ENCODE measurements around the gene DRD3.

Gene DRD3

DNA sequence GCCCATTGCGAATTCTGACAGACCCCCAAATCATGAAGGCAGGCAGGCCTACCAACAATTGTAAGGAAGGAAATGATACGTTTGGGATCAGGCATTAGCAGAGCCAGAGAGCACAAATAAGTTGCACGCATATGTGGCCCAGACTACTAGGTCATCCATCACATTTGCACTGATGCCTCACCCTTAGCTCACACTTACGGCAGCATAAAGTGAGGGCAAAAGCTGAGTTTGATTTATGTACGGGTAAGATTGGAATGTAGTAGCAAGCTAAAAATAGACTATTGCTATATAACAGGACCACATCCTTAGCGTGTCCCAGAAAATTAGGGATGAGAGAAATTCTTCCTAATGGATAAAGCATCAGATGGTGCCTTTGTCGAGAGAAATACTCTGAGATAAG is 63.7 kb downstream of the DRD3 start:
- DNase-seq: no peak

DNA sequence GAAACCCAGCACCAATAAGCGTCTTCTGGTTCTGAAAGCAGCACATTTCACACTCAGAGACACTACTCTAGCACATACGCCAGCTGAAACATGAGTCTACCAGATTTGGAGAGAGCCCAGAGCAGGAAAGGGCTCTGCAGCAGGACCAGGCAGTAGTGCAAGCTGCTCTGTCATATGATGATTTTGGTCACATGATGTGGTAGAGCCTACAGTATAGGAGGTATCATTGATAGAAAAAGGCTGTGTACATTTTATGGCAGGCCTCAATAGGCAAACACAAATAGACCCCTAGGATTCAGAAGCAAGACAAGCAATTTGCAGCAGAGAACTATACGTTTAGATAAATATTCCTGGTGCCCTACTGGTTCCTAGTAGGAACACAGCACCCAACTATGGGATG is 64.1 kb downstream of the DRD3 start:
- DNase-seq: no peak

DNA sequence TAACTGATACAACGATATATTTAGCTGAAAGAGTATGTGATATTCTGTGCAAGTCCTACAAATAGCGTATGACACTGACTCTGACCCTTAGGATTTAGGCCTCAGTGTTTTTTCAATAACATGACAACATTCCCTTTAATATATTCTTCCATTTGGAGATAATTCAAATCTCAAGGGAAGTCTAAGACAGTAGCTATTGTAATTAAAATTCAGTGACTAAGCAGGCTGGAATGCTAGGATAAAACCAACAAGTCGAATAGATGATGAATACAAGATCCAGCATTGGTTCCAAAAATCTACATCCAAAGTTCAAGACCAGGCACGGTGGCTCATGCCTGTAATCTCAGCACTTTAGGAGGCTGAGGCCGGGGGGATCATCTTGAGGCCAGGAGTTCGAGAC is 66.2 kb downstream of the DRD3 start:
- no peak for DNase-seq

DNA sequence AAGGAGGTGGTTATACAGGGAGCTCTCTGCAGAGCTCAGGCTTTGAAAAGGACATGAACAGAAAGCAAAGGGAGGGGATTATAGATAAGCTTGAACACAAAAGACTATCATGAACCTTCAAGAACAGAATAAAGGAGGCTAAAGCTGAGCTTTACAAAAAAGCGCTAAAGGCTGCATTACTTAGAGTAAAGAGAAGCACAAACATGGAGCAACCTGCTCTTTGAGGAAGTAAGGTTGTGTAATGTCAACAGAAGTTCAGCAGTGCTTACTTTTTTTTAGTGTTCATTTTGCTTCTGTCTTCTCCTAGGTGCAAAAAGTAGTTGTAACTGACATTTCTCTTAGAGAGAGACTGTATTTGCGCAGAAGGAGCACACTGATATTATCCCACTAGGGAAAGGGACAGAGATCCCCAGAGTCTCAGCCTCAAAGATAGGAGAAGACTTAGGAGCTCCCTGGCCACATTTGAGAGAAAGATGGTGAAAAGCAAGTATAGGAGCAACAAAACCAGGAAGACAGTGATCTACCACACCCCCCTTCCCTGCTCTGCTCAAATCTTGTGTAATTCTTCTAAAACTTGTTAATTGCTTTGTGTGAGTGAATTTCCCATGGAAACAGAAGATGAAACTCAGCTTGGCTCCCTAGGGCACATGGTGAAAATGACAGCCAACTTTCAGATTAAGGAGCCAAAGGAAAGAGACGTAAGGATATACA is 67.6 kb downstream of the DRD3 start:
- DNase-seq: no peak

DNA sequence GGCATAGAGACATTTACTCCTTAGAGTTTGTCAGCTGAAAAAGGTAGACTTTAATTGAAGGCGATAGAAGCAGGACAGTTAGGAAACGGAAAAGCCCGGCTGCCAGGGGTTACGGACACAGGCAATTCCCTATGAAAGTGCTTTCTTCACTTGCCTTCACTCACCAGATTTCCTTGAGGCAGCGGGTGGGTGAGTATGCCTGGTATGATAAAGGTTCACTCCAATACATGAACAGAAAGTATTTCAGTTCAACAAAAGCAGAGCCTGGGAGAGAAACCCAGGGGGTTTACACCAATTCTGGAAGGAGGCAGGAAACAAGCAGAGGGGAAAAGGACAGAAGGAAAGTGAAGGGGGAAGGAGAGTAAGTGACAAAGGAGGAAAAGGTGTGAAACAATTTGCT is 68.4 kb downstream of the DRD3 start:
- no peak for DNase-seq

DNA sequence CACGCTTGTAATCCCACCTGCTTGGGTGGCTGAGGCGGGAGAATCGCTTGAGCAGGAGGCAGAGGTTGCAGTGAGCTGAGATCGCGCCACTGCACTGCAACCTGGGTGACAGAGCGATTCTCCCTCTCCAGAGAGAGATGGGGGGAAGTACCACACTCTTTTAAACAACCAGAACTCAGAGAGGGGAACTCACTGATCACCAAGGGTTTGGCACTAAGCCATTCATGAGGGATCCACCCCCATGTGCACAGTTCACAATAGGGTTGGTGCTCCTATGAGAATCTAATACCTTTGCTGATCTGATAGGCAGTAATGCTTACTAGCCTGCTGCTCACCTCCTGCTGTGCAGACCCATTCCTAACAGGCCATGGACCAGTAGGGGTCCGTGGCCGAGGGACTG is 70.7 kb downstream of the DRD3 start:
- no peak for DNase-seq

DNA sequence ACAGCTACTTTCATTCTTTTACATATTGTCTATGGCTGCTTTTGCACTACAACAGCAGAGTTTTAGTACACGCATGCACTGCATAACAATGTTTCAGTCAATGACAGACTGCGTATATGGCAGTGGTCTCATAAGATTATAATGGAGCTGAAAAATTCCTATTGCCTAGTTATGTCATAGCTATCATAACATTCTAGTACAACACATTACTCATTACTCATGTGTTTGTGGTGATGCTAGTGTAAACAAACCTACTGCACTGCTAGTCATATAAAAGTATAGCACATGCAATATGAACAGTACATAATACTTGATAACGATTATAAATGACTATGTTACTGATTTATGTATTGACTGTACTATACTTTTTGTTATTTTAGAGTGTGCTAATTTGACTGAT is 74.4 kb downstream of the DRD3 start:
- DNase-seq: no peak

DNA sequence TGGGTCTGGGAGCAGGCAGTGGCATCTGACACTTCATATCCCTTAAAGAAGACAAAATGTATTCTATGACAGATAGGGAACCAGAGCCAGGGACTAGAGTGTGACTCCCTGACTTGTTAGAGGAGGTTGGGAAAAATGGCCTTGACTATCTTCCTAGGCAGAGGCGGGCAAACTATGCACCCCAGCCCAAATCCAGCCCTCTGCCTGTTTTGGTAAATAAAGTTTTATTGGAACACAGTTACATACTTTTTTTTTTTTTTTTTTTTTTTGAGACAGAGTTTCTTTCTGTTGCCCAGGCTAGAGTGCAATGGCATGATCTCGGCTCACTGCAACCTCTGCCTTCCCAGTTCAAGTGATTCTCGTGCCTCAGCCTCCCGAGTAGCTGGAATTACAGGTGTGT is 75.0 kb downstream of the DRD3 start:
- DNase-seq: no peak

DNA sequence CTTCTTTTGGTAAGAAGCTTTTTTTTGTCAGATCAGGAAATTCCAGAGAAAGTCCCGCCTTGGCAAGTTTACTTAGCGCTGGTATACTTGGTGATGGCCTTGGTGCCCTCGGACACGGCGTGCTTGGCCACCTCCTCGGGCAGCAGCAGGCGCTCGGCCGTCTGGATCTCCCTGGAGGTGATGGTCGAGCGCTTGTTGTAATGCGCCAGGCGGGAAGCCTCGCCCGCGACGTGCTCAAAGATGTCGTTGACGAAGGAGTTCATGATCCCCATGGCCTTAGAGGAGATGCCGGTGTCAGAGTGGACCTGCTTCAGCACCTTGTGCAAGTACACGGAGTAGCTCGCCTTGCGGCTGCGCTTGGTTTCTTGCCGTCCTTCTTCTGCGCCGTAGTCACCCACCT is 75.7 kb downstream of the DRD3 start:
- DNase-seq: no peak

DNA sequence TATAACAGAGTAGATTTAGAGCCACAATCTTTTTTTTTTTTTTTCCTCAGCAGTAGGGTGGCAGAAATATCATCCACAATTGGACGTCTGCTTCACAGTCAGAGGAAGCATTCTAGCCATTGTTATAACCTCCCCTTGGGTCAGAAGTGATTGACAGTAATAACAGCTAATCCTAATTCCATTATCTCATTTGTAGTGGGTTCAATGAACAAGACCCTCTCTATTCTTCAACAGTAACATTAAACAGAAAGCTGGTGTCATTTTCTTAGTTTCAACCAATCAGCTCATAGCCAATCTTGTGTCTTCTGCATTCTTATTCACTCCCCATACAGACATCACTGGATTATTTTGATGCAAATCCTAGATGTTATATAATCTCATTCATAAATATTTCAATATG is 77.8 kb downstream of the DRD3 start:
- no peak for DNase-seq

DNA sequence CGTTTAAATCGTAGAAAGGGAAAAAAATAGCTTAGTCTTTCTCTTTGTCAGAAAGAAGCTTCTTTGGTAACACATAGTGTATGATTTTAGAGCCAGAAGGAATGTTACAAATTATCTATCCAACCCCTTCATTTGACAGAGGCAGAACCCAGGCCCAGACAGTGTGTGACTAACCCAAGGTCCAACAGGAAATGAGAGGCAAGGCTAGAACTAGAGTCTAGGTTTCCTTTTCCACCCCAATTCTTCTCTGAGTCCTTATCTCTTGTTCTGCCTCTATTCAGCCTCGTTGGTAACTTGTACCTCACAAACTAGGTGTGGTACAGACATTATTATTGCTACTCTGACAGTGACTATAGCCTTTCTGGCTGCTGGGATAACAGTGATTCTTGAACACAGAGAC is 83.1 kb downstream of the DRD3 start:
- no peak for DNase-seq

DNA sequence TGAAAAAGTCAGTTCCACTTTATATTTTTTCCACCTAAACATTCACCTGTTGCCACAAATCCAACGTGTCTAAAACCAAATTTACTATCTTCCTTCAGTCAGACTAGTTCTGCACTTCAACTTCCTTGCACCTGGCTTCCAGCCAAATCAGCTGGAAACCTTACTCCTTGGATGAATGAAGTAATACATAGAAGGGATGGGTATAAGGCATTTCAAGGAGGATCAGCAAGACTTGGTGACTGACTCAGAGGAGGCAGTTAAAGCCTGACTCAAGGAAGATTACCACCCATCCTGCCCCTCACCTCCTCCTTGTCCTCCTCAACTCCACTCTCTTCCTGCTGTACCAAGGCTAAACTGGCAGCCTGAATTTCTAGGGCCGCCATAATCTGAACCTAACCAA is 85.3 kb downstream of the DRD3 start:
- DNase-seq: no peak

DNA sequence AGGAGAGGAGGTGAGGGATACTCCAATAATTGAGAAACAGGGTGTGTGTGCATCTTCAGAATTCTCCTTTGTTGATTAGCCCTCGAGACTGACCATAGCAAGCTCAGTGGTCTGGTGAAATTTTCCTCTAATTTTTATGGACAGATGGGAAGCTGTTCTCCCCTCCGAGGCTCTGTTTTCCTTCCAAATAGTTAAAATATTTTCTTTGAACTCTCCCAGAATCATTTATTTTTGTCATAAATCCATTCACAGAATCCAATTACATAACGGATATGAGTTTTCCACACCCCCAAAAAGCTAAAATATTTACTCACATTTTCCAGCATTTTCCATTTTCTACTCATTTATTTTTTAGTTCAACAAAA is 85.9 kb downstream of the DRD3 start:
- no peak for DNase-seq

DNA sequence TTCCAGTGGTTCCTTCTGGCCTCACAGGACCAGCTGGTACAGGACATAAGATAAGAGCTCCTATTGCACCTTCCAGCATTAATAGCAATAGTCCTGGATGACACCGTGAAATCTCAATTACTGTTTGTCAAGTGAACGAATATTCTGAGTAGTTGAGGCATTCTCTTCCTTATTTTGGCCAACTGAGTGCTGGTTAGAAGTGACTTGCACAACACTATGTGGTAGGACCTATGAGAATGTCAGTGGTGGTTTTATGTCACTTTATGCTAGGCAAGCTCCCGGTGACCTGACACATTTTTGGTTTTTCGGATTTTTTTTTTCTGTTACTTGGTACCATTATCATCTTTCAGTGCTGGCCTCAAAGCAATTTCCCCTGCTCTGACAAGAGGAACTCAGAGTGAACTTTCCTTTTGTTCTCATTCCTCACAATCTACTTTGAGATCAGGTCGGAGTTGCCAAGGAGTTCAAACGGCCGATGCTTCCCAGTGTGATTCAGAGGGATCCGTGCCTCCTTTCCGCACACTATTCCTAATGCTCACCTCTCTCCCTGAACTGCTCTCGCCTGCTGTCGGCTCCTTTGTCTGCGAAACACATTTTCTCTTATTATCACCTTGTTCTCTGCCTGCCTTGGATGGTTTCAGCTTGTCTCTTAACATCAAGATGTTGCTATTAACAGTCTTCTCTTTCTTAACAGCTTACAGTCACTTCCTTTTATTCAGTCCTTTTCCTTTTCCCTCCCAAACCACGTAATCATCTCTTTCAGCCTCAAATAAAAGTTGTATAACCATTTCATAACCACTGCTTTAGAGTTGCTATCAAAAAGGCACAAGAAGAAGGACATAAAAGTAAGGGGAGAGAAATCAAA is 86.5 kb downstream of the DRD3 start:
- no peak for DNase-seq

DNA sequence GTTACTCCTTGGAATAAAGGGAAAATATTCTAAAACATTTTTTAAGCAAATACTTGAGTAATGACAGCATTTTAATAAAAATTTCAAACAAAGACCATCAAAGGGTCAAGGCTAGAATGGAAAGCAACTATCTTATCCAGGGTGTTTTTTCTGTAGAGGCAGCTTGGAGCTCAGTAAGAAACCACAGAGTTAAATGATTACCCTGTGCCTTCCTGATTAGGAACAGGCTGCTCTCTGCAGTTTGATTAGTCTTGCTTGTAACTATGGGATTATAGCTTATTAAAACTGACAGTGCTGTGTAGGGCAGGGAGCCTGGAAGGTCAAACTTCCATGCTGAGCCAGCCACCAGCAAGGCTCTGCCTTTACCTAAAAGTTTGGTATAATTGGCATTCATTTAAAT is 89.2 kb downstream of the DRD3 start:
- no peak for DNase-seq

DNA sequence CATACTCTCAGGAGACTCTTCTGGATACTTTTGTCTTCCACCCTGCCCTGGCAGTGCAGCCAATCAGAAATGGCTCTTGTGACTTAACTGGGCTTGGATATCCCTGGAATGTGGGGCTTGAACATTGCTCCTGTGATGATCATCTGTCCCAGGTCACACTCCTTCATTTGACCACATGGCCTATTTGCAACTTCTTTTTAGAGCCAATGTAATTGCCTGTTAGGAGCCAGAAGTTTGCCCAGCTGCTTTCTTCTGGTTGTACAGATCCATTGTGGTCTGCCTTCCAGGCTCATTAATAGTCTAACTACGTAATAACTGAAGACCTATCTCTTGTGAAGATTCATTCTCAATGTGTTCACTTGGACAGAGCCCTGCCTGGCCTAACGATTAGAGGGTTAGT is 92.5 kb downstream of the DRD3 start:
- no peak for DNase-seq

DNA sequence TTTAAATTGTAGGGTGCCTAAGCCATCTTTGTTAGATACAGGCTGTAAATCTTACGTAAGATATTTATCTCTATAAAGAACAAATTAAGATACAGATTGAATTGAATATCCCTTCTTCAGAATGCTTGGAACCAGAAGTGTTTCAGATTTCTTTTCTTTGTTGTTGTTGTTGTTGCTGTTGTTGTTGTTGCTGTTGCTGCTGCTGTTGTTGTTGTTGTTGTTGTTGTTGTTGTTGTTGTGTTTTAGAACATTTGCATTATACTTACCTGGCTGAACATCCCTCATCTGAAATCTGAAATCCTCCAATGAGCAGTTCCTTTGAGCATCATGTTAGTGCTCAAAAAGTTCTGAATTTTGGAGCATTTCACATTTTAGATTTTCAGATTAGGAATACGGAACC is 95.7 kb downstream of the DRD3 start:
- DNase-seq: no peak

DNA sequence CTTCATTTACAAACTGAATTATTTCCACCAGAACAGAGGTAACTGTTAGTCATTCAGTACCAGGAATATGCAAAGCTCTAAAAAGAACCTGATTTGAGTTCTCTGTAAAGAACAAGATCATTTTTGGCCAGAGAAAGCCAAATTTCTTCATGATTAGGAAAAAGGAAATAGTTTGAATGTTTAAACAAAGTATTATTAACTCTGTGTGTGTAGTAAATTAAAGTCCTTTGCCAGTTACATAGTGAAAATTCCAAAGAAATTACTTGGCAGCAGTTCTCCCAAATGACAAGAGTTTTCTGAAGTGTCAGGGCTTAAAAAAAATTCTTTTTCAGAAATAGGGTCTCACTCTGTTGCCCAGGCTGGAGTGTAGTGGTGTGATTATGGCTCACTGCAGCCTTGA is 97.8 kb downstream of the DRD3 start:
- no peak for DNase-seq

DNA sequence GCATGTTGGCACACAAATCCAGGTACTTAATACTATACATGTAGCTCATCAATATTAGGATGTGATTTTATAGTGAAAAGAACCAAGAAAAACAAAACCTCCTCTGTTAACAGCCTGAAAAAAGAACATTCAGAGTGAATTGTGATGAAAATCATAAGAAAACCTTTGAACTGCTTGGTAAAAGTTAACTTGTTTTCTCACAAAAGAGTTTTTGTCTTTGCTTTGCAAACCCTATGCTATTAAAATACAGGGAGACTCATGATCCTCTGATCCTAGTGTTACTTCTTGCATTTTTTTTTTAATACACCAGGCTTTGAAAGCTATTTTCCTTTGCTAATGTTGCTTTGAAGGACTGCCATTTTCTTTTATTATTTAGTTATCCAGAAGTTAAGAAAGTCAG is 98.7 kb downstream of the DRD3 start:
- no peak for DNase-seq

DNA sequence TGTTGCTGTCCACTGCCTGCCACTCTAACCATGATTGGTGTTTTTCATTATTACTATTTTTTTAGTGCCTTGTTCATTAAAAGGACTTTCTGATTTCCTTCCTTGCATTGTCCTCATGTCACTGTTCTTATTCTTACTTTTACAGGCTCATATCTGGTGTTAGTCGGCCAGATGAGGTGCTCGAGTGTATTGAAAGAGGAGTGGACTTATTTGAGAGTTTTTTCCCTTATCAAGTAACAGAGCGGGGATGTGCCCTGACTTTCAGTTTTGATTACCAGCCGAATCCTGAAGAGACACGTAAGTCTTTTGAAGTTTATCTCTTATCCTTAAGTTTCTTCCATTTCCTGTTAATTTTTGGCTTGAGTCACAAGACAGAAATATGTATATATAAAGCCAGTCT is 99.1 kb downstream of the DRD3 start:
- no peak for DNase-seq

DNA sequence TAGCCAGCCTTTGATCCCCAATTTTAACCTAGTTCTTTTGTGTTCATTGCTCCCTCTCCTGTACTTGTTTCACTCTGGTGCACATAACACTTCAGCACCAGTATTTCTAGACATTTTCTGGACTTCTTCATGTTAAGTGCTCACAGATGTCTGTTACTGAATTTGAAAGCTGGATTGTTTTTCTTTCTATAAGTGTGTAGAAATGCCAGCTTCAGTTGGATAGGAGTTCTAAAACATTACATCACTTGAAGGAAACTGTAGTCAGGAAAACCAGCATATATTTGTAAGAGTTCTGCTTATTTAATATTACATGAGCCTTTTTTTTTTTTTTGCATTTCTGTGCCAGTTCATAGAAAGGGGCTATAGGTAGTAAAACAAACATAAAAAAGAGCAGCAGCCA is 100.7 kb downstream of the DRD3 start:
- DNase-seq: no peak
